ENCODE results near the gene APRT.

APRT gene

DNA sequence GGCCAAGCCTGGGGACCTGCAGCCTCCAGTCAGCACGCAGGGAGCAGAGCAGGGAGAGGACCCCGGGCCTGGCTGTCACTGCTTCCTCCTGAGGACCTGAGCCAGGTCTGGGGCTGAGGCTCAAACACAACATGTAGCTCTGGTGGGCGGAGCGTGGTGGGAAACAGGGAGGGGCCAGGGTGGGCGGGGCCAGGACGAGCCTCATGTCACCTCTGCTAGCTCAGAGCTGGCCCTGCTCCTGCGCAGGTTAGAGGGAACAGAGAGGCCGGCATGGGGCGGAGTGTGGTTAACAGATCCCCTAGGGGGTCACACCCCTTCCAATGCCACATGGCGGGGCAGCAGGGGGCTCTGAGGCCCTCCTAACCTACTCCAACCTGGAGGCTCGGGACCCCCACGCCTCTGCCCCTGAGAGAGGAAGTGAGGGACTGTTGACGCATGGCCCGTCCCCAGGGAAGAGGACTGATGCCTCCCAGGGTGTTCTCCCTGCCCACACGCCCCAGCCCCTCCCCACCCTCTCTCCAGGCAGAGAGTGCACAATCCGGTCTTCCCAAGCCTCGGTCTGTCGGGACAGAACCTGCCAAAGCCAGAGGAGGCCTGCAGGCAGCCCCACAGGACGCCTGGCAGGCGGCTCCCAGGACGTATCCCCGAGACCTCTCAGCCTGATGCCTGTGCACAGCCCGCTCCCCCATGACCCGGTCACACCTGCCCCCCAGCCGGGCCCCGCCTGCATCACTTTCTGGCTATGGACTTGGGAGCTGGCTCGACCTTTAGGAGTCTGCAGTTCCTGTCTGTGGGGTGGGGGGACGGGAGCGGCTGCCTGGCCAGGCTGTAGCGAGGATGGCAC, 41.9 kb downstream of the APRT start:
- Histone ChIP-seq H3K23ac (ENCODE audit: low read length in 2 of 2) (peak overlapping the region in 1 of 2 experiments; percentile 2), H3K9ac (ENCODE audit: low read length) (no peak overlapping the region), H2AK5ac (ENCODE audit: low read length, severe bottlenecking) (peak overlapping the region; percentile 76), H3K14ac (ENCODE audit: low read length in 2 of 2) (peak overlapping the region in 1 of 2 experiments; percentile 90), H3K4me2 (ENCODE audit: low read length, poor library complexity, severe bottlenecking) (peak overlapping the region; percentile 45), H3K36me3 (ENCODE audit: control insufficient read depth in 1 of 2, insufficient read depth in 2 of 2, low read depth in 1 of 2, low read length in 2 of 2) (peaks cover 3 to 14% of the 10 kb centered on the region in 2 experiments), H3K27ac (ENCODE audit: low read length, poor library complexity, severe bottlenecking) (peak overlapping the region; percentile 52), H3K4me3 (ENCODE audit: insufficient read depth in 1 of 2, low read depth in 1 of 2, low read length in 2 of 2) (peak overlapping the region in 1 of 2 experiments; percentile 18), H3K4me1 (ENCODE audit: control insufficient read depth, insufficient read depth, low read depth, low read length) (peaks cover 89% of the 10 kb centered on the region), H2BK15ac (ENCODE audit: low read depth, poor library complexity, severe bottlenecking) (peak overlapping the region; percentile 98), H2BK120ac (ENCODE audit: low read depth, low read length) (peak overlapping the region; percentile 89), H3K79me1 (replicated peaks; ENCODE audit: low read length, poor library complexity, severe bottlenecking) (peaks cover 29% of the 10 kb centered on the region), H2BK5ac (ENCODE audit: low read depth, low read length, poor library complexity, severe bottlenecking) (no peak overlapping the region), H3K9me3 (ENCODE audit: control insufficient read depth, low read length) (no peaks in the 10 kb centered on the region), H4K91ac (ENCODE audit: low read length) (peak overlapping the region; percentile 96), H3K18ac (ENCODE audit: low read depth in 1 of 2, low read length in 2 of 2) (peak overlapping the region; percentile 91 to 96), H4K8ac (ENCODE audit: low read length) (peak overlapping the region; percentile 88), H3K4ac (ENCODE audit: low read depth in 1 of 2, low read length in 2 of 2) (peak overlapping the region; percentile 77 to 91), H2BK12ac (ENCODE audit: low read length in 2 of 2) (peak overlapping the region; percentile 76 to 94), H2AFZ (ENCODE audit: low read depth, low read length) (peak overlapping the region; percentile 8), H3K27me3 (ENCODE audit: control insufficient read depth in 1 of 2, insufficient read depth in 1 of 2, low read length in 2 of 2) (no peaks in the 10 kb centered on the region)
- DNase-seq, result peak; percentile 59
- WGBS, result 37% methylated on average over 25 of the region's 30 CpGs

DNA sequence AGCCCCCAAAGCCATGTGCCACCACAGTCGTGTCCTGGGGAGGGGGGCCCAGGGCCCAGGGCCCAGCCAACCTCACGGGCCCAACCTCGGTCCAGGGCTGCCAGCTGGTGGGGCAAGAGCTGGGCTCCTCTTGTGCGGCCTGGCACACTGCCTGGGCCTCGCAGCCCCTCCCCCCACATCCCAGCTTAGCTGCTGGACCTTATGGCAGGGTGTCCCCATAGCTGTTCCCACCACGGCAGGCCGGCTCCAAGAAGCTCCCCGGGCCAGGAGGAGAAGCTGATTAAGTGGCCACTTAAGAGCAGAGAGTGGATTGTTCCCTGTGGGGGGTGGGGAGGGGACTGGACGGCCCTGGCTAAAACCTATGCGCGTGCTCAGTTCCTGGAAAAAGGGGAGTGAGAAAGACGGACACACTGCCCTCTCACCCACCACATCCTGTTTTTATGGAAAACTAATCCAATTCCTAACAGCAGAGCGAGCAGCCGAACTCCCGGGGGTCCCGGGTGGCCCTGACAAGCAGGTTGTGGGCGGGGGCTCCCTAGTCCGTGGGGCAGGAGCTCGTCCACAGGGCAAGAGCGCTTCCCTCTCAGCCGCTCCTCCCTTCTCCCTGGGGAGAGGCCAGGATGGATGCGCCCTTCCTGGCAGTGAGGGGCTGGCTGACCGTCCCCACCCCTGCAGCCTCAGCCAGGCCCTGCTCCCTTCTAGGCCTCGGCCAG, 43.5 kb downstream of the APRT start:
- Histone ChIP-seq H2BK12ac (ENCODE audit: low read length in 2 of 2) (peak overlapping the region; percentile 78 to 96), H2BK120ac (ENCODE audit: low read depth, low read length) (peak overlapping the region; percentile 88), H3K4ac (ENCODE audit: low read depth in 1 of 2, low read length in 2 of 2) (peak overlapping the region; percentile 71 to 93), H2BK5ac (ENCODE audit: low read depth, low read length, poor library complexity, severe bottlenecking) (no peak overlapping the region), H3K18ac (ENCODE audit: low read depth in 1 of 2, low read length in 2 of 2) (peak overlapping the region; percentile 82 to 86), H4K8ac (ENCODE audit: low read length) (peak overlapping the region; percentile 79), H3K14ac (ENCODE audit: low read length in 2 of 2) (peak overlapping the region in 1 of 2 experiments; percentile 78), H2AFZ (ENCODE audit: low read depth, low read length) (no peak overlapping the region), H3K27me3 (ENCODE audit: control insufficient read depth in 1 of 2, insufficient read depth in 1 of 2, low read length in 2 of 2) (no peaks in the 10 kb centered on the region), H2BK15ac (ENCODE audit: low read depth, poor library complexity, severe bottlenecking) (peak overlapping the region; percentile 92), H3K4me3 (ENCODE audit: insufficient read depth in 1 of 2, low read depth in 1 of 2, low read length in 2 of 2) (peak overlapping the region in 1 of 2 experiments; percentile 46), H3K36me3 (ENCODE audit: control insufficient read depth in 1 of 2, insufficient read depth in 2 of 2, low read depth in 1 of 2, low read length in 2 of 2) (peaks cover 8 to 21% of the 10 kb centered on the region in 2 experiments), H3K79me1 (replicated peaks; ENCODE audit: low read length, poor library complexity, severe bottlenecking) (peaks cover 20% of the 10 kb centered on the region), H4K91ac (ENCODE audit: low read length) (peak overlapping the region; percentile 93), H3K4me1 (ENCODE audit: control insufficient read depth, insufficient read depth, low read depth, low read length) (peaks cover 84% of the 10 kb centered on the region), H3K9ac (ENCODE audit: low read length) (peak overlapping the region; percentile 67), H3K27ac (ENCODE audit: low read length, poor library complexity, severe bottlenecking) (no peak overlapping the region), H3K4me2 (ENCODE audit: low read length, poor library complexity, severe bottlenecking) (peak overlapping the region; percentile 61), H2AK5ac (ENCODE audit: low read length, severe bottlenecking) (peak overlapping the region; percentile 51), H3K23ac (ENCODE audit: low read length in 2 of 2) (peak overlapping the region in 1 of 2 experiments; percentile 57), H3K9me3 (ENCODE audit: control insufficient read depth, low read length) (no peaks in the 10 kb centered on the region)
- DNase-seq, result peak; percentile 89
- 18% methylated on average over 21 of the region's 24 CpGs for WGBS

DNA sequence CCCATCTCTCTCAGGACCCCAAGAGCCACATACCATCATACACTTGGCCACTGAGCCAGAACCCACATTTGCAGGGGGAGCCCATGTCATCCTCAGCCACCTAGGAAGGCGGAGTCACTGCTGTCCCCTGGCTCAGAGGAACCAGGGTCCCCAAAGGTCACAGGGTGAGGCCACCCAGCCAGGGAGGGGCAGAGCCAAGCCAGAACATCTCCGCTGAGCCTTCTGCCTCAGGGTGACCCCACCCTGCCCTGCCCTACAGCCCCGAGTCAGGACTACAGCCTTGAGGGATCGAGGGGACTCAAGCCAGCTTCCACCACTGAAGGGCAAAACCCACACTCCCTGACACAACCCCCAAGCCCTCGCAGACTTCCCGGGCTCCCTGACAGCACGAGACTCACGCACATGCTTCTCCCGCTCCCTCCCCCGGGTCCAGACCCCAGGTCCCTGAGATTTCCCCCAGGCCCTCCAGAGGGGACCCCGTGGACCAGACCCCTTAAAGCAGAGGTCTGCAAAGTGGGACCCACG, 44.1 kb downstream of the APRT start:
- Histone ChIP-seq H3K9me3 (ENCODE audit: control insufficient read depth, low read length) (no peaks in the 10 kb centered on the region), H3K9ac (ENCODE audit: low read length) (peak overlapping the region; percentile 67), H3K27me3 (ENCODE audit: control insufficient read depth in 1 of 2, insufficient read depth in 1 of 2, low read length in 2 of 2) (no peaks in the 10 kb centered on the region), H2BK12ac (ENCODE audit: low read length in 2 of 2) (peak overlapping the region; percentile 11 to 69), H2AK5ac (ENCODE audit: low read length, severe bottlenecking) (no peak overlapping the region), H2BK120ac (ENCODE audit: low read depth, low read length) (peak overlapping the region; percentile 22), H2BK5ac (ENCODE audit: low read depth, low read length, poor library complexity, severe bottlenecking) (no peak overlapping the region), H4K91ac (ENCODE audit: low read length) (peak overlapping the region; percentile 94), H3K4me3 (ENCODE audit: insufficient read depth in 1 of 2, low read depth in 1 of 2, low read length in 2 of 2) (peak overlapping the region in 1 of 2 experiments; percentile 46), H3K79me1 (replicated peaks; ENCODE audit: low read length, poor library complexity, severe bottlenecking) (peaks cover 24% of the 10 kb centered on the region), H2BK15ac (ENCODE audit: low read depth, poor library complexity, severe bottlenecking) (peak overlapping the region; percentile 90), H3K27ac (ENCODE audit: low read length, poor library complexity, severe bottlenecking) (no peak overlapping the region), H3K36me3 (ENCODE audit: control insufficient read depth in 1 of 2, insufficient read depth in 2 of 2, low read depth in 1 of 2, low read length in 2 of 2) (peaks cover 11 to 26% of the 10 kb centered on the region in 2 experiments), H2AFZ (ENCODE audit: low read depth, low read length) (no peak overlapping the region), H4K8ac (ENCODE audit: low read length) (peak overlapping the region; percentile 79), H3K18ac (ENCODE audit: low read depth in 1 of 2, low read length in 2 of 2) (peak overlapping the region; percentile 73 to 86), H3K23ac (ENCODE audit: low read length in 2 of 2) (no peak overlapping the region), H3K4me1 (ENCODE audit: control insufficient read depth, insufficient read depth, low read depth, low read length) (peaks cover 83% of the 10 kb centered on the region), H3K4me2 (ENCODE audit: low read length, poor library complexity, severe bottlenecking) (peak overlapping the region; percentile 61), H3K14ac (ENCODE audit: low read length in 2 of 2) (peak overlapping the region in 1 of 2 experiments; percentile 4), H3K4ac (ENCODE audit: low read depth in 1 of 2, low read length in 2 of 2) (peak overlapping the region; percentile 61 to 71)
- WGBS, result 83% methylated on average over 12 of the region's 12 CpGs
- no peak for DNase-seq

All from mesenchymal stem cell (in vitro differentiated cells and primary cell).